HG03159 (cell line): ENCODE results near the gene PPP1R10.

Experiments
- ATAC-seq: cut with Tn5 transposase; IDR thresholded peaks from one replicate; pipeline ENCODE4 v1.9.1; 2021; ENCODE audit warnings: mild to moderate bottlenecking, moderate library complexity; ENCODE audit not compliant: unreplicated experiment

The PPP1R10 gene

DNA sequence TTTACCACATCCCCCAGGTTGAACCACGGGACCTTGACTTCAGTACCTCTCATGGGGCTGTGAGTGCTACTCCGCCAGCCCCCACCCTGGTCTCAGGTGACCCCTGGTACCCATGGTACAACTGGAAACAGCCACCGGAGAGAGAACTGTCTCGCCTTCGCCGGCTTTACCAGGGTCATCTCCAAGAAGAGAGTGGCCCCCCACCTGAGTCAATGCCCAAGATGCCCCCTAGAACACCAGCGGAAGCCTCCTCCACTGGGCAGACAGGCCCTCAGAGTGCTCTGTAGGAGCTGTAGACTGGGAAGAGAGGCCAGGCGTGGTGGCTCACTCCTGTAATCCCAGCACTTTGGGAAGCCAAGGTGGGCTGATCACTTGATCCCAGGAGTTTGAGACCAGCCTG is 8.5 kb upstream of the PPP1R10 start:
- ATAC-seq = no peak

- ATAC-seq = no peak
Measured at GRCh38 chr6:30619561-30619960, 2.5 kb upstream of the PPP1R10 start.

DNA sequence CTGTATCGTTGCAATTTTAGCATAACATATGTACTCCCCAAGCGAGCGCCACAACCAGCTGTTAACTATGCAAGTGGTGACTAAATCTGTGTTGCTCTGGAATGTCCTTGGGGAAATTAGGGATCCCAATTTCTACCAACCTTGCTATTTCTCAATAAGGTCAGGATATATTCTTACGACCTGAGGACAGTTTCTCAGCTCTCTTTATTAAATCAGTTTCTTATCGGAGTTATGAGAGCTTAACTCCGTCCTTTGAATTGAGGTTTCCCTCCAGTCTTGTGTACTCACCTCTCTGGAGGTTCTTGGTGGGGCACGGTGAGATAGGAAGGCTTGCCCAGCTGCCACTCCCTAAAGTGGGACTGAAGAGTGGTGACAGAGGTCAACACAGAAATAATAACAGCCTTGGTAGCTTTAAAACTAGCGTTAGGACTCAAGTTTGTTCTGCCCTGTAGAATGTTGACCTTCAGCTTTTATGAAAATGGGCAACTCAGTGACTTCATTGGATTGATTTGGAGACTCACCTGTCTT is 1.3 kb upstream of the PPP1R10 start:
- ATAC-seq = no peak

- peak; percentile 71 for ATAC-seq
Measured at GRCh38 chr6:30617565-30618269, 674 bp upstream of the PPP1R10 start, which contains the start of gene MRPS18B. MRPS18B (plus strand) TSS chr6:30617840; CDS start chr6:30617866, 26 bp downstream.

GRCh38 chr6:30615958-30616810 is 859 bp downstream of the PPP1R10 start:
- ATAC-seq = no peak

DNA sequence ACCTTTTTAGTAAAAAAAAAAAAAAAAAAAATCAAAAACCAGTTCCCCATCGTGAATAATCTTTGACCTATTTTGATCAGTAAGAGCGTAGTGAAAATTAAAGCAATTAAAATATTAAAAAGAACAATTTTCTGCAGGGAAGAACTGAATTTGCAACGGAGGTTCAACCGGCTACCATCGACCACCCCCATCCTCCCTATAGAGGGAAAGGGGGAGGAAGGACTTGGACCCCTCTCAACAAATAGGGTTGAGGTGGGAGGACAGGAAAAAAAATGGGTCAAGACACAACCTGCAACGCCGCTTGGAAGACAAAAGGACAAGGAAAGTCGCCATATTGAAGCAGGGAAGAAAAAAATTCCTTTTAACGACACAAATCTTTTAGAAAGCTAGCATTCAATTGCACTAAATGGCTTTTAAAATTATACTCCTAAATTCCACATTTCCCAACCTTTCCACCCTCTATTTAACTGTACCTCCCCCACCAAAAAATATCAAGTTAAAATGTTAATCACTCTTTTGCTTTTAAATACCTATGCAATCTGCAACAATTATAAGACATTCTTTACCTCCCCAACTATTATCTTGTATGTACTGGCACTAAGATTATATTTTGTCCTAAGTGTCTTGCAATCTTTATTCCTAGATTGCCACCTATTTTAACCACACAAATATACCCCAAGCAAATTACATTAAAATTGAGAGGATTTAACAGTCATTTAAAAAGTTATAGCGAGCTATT is 1.7 kb downstream of the PPP1R10 start:
- ATAC-seq = no peak

- ATAC-seq = peak; percentile 41
Measured at GRCh38 chr6:30614843-30615218, 2.2 kb downstream of the PPP1R10 start.

- no peak for ATAC-seq
Measured at GRCh38 chr6:30614044-30614842, 2.8 kb downstream of the PPP1R10 start.

- no peak for ATAC-seq
Measured at GRCh38 chr6:30613251-30614043, 3.6 kb downstream of the PPP1R10 start.

DNA sequence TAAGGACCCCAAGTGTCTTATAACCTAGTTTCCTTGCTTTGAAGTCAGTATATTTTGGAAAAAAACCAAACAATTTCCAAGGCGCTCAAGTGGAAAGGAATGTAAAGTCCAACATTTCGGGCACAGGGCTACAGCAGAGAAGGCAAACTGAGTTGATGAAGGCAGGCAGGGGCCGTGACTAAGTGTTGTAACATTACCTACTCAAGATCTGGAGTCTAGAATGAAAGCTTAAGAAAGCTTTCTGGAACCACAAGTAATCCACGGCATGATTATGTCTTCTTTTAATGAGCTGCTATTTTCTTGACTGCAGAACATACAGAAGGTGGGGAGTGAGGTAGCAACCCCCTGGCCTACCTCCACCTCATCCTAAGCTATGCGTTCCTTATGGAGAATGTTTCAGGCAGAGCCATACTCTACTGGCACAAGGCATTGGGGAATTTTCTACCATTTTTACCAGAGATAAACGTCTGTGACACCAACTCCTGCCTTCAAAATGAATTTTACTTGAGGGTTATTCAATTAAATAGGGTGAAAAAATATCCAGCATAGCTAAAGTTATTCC is 4.3 kb downstream of the PPP1R10 start:
- ATAC-seq = no peak

DNA sequence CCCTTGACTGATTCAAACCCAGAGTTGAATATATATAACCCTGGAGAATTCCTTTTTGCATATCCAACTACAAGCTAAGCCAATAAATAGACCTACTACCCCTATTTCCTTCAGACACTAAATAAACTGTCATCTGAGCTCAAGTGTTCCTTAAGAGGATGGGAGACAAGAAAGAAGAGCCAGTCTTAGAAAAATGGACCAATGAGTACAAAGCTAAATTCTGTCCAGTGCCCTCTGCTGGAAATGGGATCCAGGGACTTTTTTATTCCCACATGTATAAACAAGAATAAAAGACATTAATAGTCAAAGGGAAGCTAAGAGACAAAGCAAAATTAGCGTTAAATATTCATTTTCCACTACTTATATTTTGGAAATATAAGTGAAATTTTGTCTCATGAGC is 4.8 kb downstream of the PPP1R10 start:
- no peak for ATAC-seq

- ATAC-seq = no peak
Measured at GRCh38 chr6:30611856-30612194, 5.2 kb downstream of the PPP1R10 start.

DNA sequence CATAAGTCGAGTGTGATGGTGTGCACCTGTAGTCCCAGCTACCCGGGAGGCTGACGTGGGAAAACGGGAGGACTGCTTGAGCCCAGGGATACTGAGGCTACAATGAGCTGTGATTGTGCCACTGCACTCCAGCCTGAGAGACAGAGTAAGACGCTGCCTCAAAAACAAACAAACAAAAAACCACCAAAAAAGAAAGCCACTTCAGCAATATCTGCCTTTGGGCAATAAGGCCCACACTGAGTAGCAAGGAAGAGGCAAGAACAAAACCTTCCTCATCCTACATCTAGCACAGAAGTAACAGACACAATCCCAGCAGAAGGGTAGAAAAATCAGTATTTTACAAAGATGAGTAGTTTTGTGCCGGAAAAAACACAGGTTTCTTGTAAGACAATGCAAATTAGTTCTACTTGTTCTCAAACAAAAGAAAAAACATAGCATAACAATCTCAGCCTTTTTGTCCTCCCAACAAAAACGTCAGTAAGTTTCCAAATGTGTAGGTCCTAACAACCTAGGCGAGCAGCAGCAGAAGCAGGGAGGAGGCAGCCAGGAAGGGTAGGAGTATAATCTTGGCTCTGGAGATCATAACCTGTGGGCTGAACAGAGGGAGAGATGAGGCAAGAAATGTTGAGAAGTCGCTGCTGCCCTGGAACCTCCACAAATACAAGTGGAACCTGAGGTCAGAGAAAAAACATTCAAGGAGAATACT is 5.7 kb downstream of the PPP1R10 start:
- ATAC-seq = no peak

- ATAC-seq = no peak
Measured at GRCh38 chr6:30610065-30610464, 7.0 kb downstream of the PPP1R10 start.

DNA sequence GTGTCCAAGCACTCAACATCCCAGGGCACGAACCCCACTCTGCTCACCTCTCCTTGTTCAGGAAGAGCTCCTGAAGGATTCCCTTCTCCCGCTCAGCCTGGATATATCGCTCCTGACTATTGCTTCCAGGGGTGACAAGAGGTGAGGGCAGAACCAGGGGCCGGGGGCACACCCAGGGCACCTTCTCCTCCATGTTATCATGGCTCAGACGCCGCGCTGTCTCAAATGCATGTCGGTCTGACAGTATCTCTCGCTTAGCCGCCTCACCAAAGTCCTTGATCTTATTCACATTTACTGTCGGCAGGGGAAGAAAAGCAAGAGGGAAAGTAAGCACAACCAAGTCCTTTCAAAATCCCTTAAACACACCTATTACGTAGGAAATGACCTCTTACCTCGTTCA is 13.1 kb downstream of the PPP1R10 start:
- no peak for ATAC-seq

- no peak for ATAC-seq
Measured at GRCh38 chr6:30601815-30602641, 15.0 kb downstream of the PPP1R10 start.

DNA sequence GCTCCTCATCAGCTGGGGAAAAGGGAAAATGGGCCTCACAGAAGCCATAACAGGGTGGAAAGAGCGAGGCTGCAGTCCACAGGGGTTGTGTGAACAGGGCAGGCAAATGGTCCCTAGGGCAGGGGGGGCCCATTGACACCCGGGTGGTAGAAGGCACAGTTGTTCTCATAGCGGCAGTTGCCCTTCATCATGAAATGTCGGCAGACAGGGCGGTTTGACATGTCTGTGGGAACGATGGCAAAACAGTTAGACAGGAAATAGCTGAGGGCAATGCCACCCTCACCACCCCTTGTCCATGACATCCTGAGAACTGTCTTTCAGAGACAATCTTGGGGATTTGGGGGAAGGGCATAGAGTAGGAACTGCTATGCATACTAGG is 15.6 kb downstream of the PPP1R10 start:
- ATAC-seq = no peak

DNA sequence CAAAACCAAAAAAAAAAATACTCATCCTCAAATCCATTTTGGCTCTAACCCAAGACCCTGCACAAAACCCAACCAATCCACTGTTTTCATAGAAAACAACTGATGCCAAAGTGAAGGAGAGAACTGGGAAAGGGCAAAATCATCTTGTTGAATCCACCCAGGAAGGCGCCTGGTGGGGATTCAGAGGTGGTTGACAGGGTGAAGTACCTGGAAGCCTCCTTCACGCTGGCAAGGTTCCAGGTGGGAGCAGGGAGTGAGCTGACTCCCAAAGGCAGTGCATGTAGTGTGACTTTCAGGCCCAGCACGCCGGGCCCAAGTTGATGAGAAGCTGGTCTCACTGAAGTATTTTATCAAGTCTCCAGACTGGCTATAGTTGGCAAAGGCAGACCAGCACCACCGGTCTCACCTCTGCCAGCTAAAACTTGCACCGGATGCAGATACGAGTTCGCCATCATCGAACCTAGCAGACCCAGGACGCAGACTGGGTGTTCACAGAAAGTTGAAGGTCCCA is 16.5 kb downstream of the PPP1R10 start:
- no peak for ATAC-seq
